CD4-positive, alpha-beta memory T cell (primary cell): ENCODE results near the gene TBC1D28. TPM values are rescaled to one million over a fixed set of nuclear protein-coding genes. Genes with fewer than 3 reads are reported as not detected.
"Not testable (repeated sequence)": the region's sequence is repeated elsewhere in the genome, so short reads cannot be mapped to it uniquely, and the experiment has no call there.

Experiments used
- CTCF ChIA-PET: fragments of 350-600 bp; sonication (Branson Sonifier 250); formaldehyde crosslinking; loops from one replicate; lab custom pipeline; 2021; ENCODE audit warnings: inconsistent platforms; ENCODE audit not compliant: partially characterized antibody; lab: Charles Lee
- POLR2A ChIA-PET: fragments of 350-600 bp; sonication (Branson Sonifier 250); formaldehyde crosslinking; loops from one replicate; lab custom pipeline; 2021; ENCODE audit not compliant: partially characterized antibody; lab: Charles Lee
- DNase-seq, 5 donors: peaks; one replicate each; pipeline versions ENCODE4 v3.0.0 to v3.0.0-alpha.2; 2020 to 2022; ENCODE audit warnings: mixed read lengths in 1 of 5
- H3K27ac ChIP-seq: one replicate; pipeline ENCODE4 v1.7.0; 2013; ENCODE audit warnings: low read depth, low read length
- H3K27me3 ChIP-seq: 2 replicates; pipeline ENCODE4 v1.7.0; 2013; ENCODE audit warnings: mild to moderate bottlenecking, low read length, moderate library complexity; ENCODE audit not compliant: insufficient read depth
- H3K36me3 ChIP-seq: 2 replicates; pipeline ENCODE4 v1.7.0; 2013; ENCODE audit warnings: mild to moderate bottlenecking, low read length, moderate library complexity; ENCODE audit not compliant: insufficient read depth
- H3K4me1 ChIP-seq: 2 replicates; pipeline ENCODE4 v1.7.0; 2013; ENCODE audit warnings: mild to moderate bottlenecking, low read length, moderate library complexity; ENCODE audit not compliant: insufficient read depth
- H3K4me3 ChIP-seq, 2 donors: one replicate each; pipeline ENCODE4 v1.7.0; 2013; ENCODE audit warnings: low read length in 2 of 2, mild to moderate bottlenecking in 1 of 2
- H3K9me3 ChIP-seq, 2 donors: one replicate each; pipeline ENCODE4 v1.7.0; 2013; ENCODE audit warnings: low read length in 2 of 2, control low read depth in 1 of 2; ENCODE audit not compliant: control insufficient read depth in 1 of 2
- H3K27ac Mint-ChIP-seq, 7 donors: one replicate each; pipeline ENCODE4 v1.8.0; 2020 to 2021; ENCODE audit warnings: mixed read lengths in 7 of 7, mild to moderate bottlenecking in 6 of 7, inconsistent platforms in 3 of 7, moderate library complexity in 3 of 7
- H3K27me3 Mint-ChIP-seq, 2 donors: one replicate each; pipeline ENCODE4 v1.8.0; 2020 to 2021; ENCODE audit warnings: mixed read lengths in 2 of 2
- H3K36me3 Mint-ChIP-seq, 2 donors: one replicate each; pipeline ENCODE4 v1.8.0; 2020 to 2021; ENCODE audit warnings: mixed read lengths in 2 of 2, inconsistent platforms in 1 of 2, mild to moderate bottlenecking in 1 of 2
- H3K4me1 Mint-ChIP-seq, 4 donors: one replicate each; pipeline ENCODE4 v1.8.0; 2020 to 2021; ENCODE audit warnings: mixed read lengths in 4 of 4, mild to moderate bottlenecking in 1 of 4
- H3K4me3 Mint-ChIP-seq, 8 donors: one replicate each; pipeline ENCODE4 v1.8.0; 2020 to 2021; ENCODE audit warnings: mixed read lengths in 8 of 8, mild to moderate bottlenecking in 7 of 8, moderate library complexity in 6 of 8, inconsistent platforms in 3 of 8
- H3K9me3 Mint-ChIP-seq, 8 donors: one replicate each; pipeline ENCODE4 v1.8.0; 2020 to 2021; ENCODE audit warnings: mixed read lengths in 8 of 8, mild to moderate bottlenecking in 5 of 8, inconsistent platforms in 3 of 8, moderate library complexity in 1 of 8
- intact Hi-C: fragments of 100-400 bp; cut with micrococcal nuclease; formaldehyde crosslinking; loops from one replicate; pipeline ENCODE4 v1.15.1; 2023
- polyA plus RNA-seq, 2 donors: library from polyadenylated mRNA; unstranded; fragments of 300-500 nt; fragmentation: Illumina TruSeq; gene quantifications; one replicate each; pipeline ENCODE4 v1.2.3, GENCODE V29; 2021
- total RNA-seq, 2 experiments: library from RNA; stranded (reverse); gene quantifications; one replicate each; pipeline ENCODE4 v1.2.3, GENCODE V29; 2021

Gene TBC1D28
- total RNA-seq, result not detected
- polyA plus RNA-seq, result not detected

- H3K36me3 ChIP-seq, H3K9me3 Mint-ChIP-seq, H3K27me3 ChIP-seq, H3K4me1 ChIP-seq, CTCF ChIA-PET, H3K9me3 ChIP-seq, H3K4me3 ChIP-seq, DNase-seq, H3K27ac Mint-ChIP-seq, H3K4me1 Mint-ChIP-seq, H3K27ac ChIP-seq, H3K36me3 Mint-ChIP-seq, POLR2A ChIA-PET, H3K27me3 Mint-ChIP-seq, intact Hi-C loops, H3K4me3 Mint-ChIP-seq: not testable (repeated sequence)
Measured at GRCh38 chr17:18644291-18644690, at the start of gene TBC1D28. Gene TBC1D28, minus strand, starts transcription at chr17:18644391. Its CDS starts 3,039 bp downstream, at chr17:18641352.

DNA sequence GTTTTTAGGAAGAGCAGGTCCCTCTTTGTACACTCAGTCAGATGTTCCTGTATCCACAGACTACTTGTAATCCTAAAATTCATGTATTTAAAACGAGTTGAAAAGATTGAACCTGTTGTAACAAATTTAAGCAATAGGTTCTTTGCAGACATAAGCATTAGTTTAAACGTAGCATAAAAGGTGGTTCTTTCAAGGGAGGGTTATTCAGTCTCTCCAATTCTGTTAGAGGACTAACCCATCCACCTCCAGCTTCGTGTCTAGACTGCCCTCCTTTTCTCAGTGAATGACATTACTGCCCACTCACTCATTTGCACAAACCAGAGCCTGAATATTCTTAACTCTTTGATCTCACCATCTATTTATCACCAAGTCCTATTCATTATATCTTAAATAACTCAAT, 38.5 kb upstream of the TBC1D28 start:
- DNase-seq, H3K9me3 ChIP-seq, POLR2A ChIA-PET, H3K9me3 Mint-ChIP-seq, H3K27me3 ChIP-seq, intact Hi-C loops, H3K36me3 Mint-ChIP-seq, H3K36me3 ChIP-seq, H3K27me3 Mint-ChIP-seq, H3K4me1 ChIP-seq, H3K27ac ChIP-seq: not testable (repeated sequence)
- peak overlapping the region in 1 of 2 donors; percentile 68 for H3K4me3 ChIP-seq
- Mint-ChIP-seq H3K4me1 (peaks cover 6 to 18% (median 13%) of the 10 kb centered on the region in 4 donors), H3K4me3 (peak overlapping the region; percentile 71 to 97 (median 92)), H3K27ac (peak overlapping the region in 5 of 7 donors; percentile 22 to 91 (median 79))
- CTCF ChIA-PET, result interaction anchor here (0.7 kb wide), 1 partner anchor 56 kb away, joined by 3 read pairs; no protein-coding TSS in a partner anchor

GRCh38 chr17:18681767-18682571, 37.8 kb upstream of the TBC1D28 start, which contains the start of gene FOXO3B:
Gene FOXO3B, minus strand, starts transcription at chr17:18682314. Its CDS starts 663 bp downstream, at chr17:18681651.
- H3K9me3 Mint-ChIP-seq, H3K36me3 ChIP-seq, intact Hi-C loops, H3K27me3 ChIP-seq, H3K9me3 ChIP-seq, H3K27me3 Mint-ChIP-seq, H3K36me3 Mint-ChIP-seq, H3K4me1 ChIP-seq, POLR2A ChIA-PET: not testable (repeated sequence)
- Mint-ChIP-seq H3K4me1 (peaks cover 7 to 19% (median 14%) of the 10 kb centered on the region in 4 donors), H3K27ac (peak within 1 kb of the TSS; percentile 22 to 94 (median 79)), H3K4me3 (peak within 1 kb of the TSS; percentile 71 to 97 (median 92))
- CTCF ChIA-PET, result interaction anchor here (0.7 kb wide), 1 partner anchor 56 kb away, joined by 3 read pairs; no protein-coding TSS in a partner anchor
- peak; percentile 67 to 86 (median 74) for DNase-seq
- H3K27ac ChIP-seq, result peak within 1 kb of the TSS; percentile 54
- peak within 1 kb of the TSS in 1 of 2 donors; percentile 68 for H3K4me3 ChIP-seq

DNA sequence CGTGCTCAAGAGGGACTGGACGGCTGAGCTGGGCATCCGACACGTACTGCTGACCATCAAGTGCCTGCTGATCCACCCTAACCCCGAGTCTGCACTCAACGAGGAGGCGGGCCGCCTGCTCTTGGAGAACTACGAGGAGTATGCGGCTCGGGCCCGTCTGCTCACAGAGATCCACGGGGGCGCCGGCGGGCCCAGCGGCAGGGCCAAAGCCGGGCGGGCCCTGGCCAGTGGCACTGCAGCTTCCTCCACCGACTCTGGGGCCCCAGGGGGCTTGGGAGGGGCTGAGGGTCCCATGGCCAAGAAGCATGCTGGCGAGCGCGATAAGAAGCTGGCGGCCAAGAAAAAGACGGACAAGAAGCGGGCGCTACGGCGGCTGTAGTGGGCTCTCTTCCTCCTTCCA, 33.2 kb upstream of the TBC1D28 start:
- H3K27me3 ChIP-seq, H3K27ac Mint-ChIP-seq, CTCF ChIA-PET, H3K27ac ChIP-seq, DNase-seq, H3K36me3 ChIP-seq, H3K4me3 Mint-ChIP-seq, H3K9me3 ChIP-seq, H3K4me1 ChIP-seq, POLR2A ChIA-PET, intact Hi-C loops, H3K27me3 Mint-ChIP-seq, H3K4me3 ChIP-seq, H3K9me3 Mint-ChIP-seq: not testable (repeated sequence)
- Mint-ChIP-seq H3K36me3 (peaks cover 13 to 31% of the 10 kb centered on the region in 2 donors), H3K4me1 (peaks cover 6 to 11% (median 9%) of the 10 kb centered on the region in 4 donors)

DNA sequence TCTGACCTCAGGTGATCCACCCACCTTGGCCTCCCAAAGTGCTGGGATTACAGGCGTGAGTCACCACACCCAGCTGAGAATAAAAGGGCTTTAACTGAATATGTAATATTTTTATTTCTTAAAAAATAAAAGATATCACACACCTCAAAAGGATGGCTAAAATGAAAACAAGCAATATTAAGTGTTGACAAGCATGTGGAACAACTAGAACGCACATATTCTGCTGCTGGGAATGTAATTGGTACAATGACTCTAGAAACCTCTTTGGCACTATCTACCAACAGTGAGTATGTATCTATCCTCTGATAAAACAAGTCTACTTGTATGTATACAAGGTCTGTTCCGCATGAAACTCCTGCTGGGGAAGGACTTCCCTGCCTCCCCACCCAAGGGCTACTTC, 32.7 kb upstream of the TBC1D28 start:
- H3K27ac ChIP-seq, H3K4me1 ChIP-seq, H3K9me3 Mint-ChIP-seq, intact Hi-C loops, H3K27ac Mint-ChIP-seq, H3K4me1 Mint-ChIP-seq, CTCF ChIA-PET, H3K27me3 Mint-ChIP-seq, H3K4me3 Mint-ChIP-seq, H3K36me3 ChIP-seq, H3K9me3 ChIP-seq, H3K27me3 ChIP-seq, DNase-seq, H3K4me3 ChIP-seq, POLR2A ChIA-PET: not testable (repeated sequence)
- H3K36me3 Mint-ChIP-seq, result peaks cover 10 to 31% of the 10 kb centered on the region in 2 donors

DNA sequence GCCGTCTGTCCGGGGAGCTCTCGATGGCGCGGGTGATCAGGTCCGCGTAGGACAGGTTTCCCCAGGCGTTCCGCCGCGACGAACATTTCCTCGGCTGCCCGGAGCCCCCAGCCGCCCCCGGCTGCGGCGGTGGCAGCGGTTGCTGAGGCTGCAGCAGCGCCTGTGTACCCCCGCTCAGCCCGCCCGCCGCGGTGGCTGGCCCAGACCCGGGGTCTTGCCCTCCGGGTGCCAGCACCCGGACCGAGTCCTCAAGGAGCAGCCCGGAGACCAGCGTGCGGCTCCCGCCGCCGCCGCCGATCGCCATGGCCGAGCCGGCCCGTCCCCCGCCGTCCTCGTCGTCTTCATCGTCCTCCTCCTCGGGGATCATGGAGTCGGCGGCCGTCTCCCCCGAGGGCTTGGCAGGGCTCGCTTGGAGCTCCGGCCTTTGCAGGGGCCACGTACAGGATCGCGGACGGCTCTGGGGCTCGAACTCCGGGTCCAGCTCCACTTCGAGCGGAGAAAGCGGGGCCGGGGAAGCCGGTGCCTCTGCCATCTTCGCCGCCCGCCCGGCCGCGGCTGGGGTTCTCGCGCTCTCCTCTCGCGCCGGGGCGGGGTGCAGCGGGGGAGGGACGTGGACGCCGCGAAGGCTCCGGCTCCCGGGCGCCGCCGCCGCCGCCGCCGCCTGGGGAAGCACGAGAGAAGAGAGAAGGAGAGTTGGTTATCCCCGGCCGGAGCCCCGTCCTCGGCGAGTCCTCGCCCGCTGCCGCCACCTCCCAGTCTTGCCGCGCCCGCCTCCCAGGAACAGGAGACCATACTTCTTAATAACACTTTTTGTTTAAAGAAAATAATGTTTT, 28.4 kb upstream of the TBC1D28 start:
- H3K4me1 ChIP-seq, H3K9me3 ChIP-seq, DNase-seq, POLR2A ChIA-PET, H3K4me1 Mint-ChIP-seq, H3K27ac Mint-ChIP-seq, H3K4me3 ChIP-seq, intact Hi-C loops, H3K36me3 ChIP-seq, H3K27ac ChIP-seq, CTCF ChIA-PET, H3K4me3 Mint-ChIP-seq, H3K27me3 ChIP-seq, H3K27me3 Mint-ChIP-seq: not testable (repeated sequence)
- Mint-ChIP-seq H3K36me3 (peaks cover 31 to 55% of the 10 kb centered on the region in 2 donors), H3K9me3 (peaks cover 0 to 25% (median 17%) of the 10 kb centered on the region in 8 donors)

- intact Hi-C loops, POLR2A ChIA-PET, H3K27me3 ChIP-seq, H3K4me1 ChIP-seq, CTCF ChIA-PET, H3K4me3 ChIP-seq, H3K4me1 Mint-ChIP-seq, H3K27me3 Mint-ChIP-seq, H3K9me3 ChIP-seq, H3K27ac ChIP-seq, DNase-seq, H3K36me3 ChIP-seq, H3K4me3 Mint-ChIP-seq, H3K27ac Mint-ChIP-seq: not testable (repeated sequence)
- Mint-ChIP-seq H3K9me3 (peaks cover 0 to 45% (median 25%) of the 10 kb centered on the region in 8 donors), H3K36me3 (peaks cover 25 to 38% of the 10 kb centered on the region in 2 donors)
Measured at GRCh38 chr17:18668625-18669024, 24.4 kb upstream of the TBC1D28 start.
